Endodermal cell (in vitro differentiated cells): Measurements from ENCODE around the gene FOXQ1. TPM values are rescaled to one million over a fixed set of nuclear protein-coding genes. Genes with fewer than 3 reads are reported as not detected.

Experiments
- DNase-seq: peaks from one replicate; pipeline ENCODE4 v3.0.0-alpha.2; 2017
- H3K27ac ChIP-seq: 2 replicates; pipeline ENCODE4 v1.5.1; 2013; ENCODE audit warnings: mild to moderate bottlenecking, low read depth, low read length, moderate library complexity
- H3K27me3 ChIP-seq: 2 replicates; pipeline ENCODE4 v1.6.1; 2013; ENCODE audit warnings: mild to moderate bottlenecking, low read length, moderate library complexity; ENCODE audit not compliant: insufficient read depth, control insufficient read depth, poor library complexity, severe bottlenecking
- H3K36me3 ChIP-seq: 2 replicates; pipeline ENCODE4 v1.7.0; 2013; ENCODE audit warnings: mild to moderate bottlenecking, low read length, moderate library complexity; ENCODE audit not compliant: control insufficient read depth, insufficient read depth
- H3K4me1 ChIP-seq: one replicate; pipeline ENCODE4 v1.7.0; 2013; ENCODE audit warnings: low read length; ENCODE audit not compliant: control insufficient read depth, insufficient read depth
- H3K4me3 ChIP-seq: 2 replicates; pipeline ENCODE4 v1.5.1; 2013; ENCODE audit warnings: mild to moderate bottlenecking, low read length, moderate library complexity
- H3K9ac ChIP-seq: 2 replicates; pipeline ENCODE4 v1.6.1; 2013; ENCODE audit warnings: mild to moderate bottlenecking, low read length, moderate library complexity; ENCODE audit not compliant: poor library complexity, severe bottlenecking; ENCODE audit errors: extremely low read depth
- H3K9me3 ChIP-seq: 2 replicates; pipeline ENCODE4 v1.6.1; 2013; ENCODE audit warnings: mild to moderate bottlenecking, low read length, moderate library complexity; ENCODE audit not compliant: control insufficient read depth
- H3K27ac Mint-ChIP-seq: 2 replicates; pipeline ENCODE4 v1.8.0; 2020; ENCODE audit warnings: mixed read lengths
- H3K27me3 Mint-ChIP-seq: 2 replicates; pipeline ENCODE4 v1.8.0; 2021; ENCODE audit warnings: mild to moderate bottlenecking, mixed read lengths; ENCODE audit not compliant: insufficient read depth
- H3K36me3 Mint-ChIP-seq: 2 replicates; pipeline ENCODE4 v1.8.0; 2020; ENCODE audit warnings: low read depth, mixed read lengths
- H3K4me1 Mint-ChIP-seq: 2 replicates; pipeline ENCODE4 v1.8.0; 2020; ENCODE audit warnings: mixed read lengths
- H3K4me3 Mint-ChIP-seq: 2 replicates; pipeline ENCODE4 v1.8.0; 2020; ENCODE audit warnings: mild to moderate bottlenecking, moderate library complexity, mixed read lengths
- H3K9me3 Mint-ChIP-seq: 2 replicates; pipeline ENCODE4 v1.8.0; 2020; ENCODE audit warnings: mild to moderate bottlenecking, mixed read lengths
- WGBS, 2 experiments: methylation state at CpG; one replicate each; pipeline versions ENCODE4 v1.1.5 to v1.1.7; 2013; ENCODE audit warnings: missing lambda C conversion rate in 2 of 2, mixed read lengths in 1 of 2; ENCODE audit not compliant: insufficient coverage in 1 of 2, insufficient read length in 1 of 2; 5-methylcytosine and 5-hydroxymethylcytosine counted together
- total RNA-seq, 2 donors: library from RNA; stranded (reverse); fragmentation: NEBNext Ultra II Directional in 1 of 2; extraction: Animal tissue kit (Norgen Biotek cat#: 25700) in 1 of 2; gene quantifications; 2 replicates in 1 of 2; 3 replicates in 1 of 2; pipeline ENCODE4 v1.2.1, GENCODE V29; 2021
- TF ChIP-seq, protein P1 (sequence below): fragments of 200-600 bp; sonication (generic); conservative IDR thresholded peaks from 2 replicates; pipeline ENCODE4 v1.5.0; 2021; ENCODE audit warnings: antibody characterized with exemption, mild to moderate bottlenecking

The FOXQ1 gene
- total RNA-seq, 2 donors from 2014 or later, result 7.8 to 41.3 TPM

DNA sequence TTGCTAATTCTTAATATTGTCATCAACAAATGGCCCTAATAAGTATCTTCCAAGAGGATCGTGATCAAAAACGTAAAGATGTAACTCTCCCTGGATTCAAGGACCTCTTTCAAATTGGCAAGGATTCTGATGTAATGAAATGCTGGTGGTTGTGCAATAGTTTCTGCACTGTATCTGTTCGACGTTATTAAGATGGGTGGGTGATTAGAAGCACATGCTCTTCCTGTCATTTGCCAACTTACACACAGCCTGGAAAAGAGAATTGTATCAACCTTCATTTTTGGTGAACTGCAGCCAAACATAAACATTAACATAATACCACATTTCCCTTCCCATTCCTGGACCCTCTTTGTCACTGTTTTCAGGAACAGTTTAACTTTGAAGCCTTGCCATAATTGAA is 9.8 kb downstream of the FOXQ1 start:
- no peaks in the 10 kb centered on the region for H3K4me1 ChIP-seq
- WGBS, 2 experiments, result 50 to 71% methylated on average over 2 to 4 of the region's 4 CpGs
- Mint-ChIP-seq H3K4me3 (no peak overlapping the region), H3K27ac (no peak overlapping the region), H3K27me3 (peaks cover 20% of the 10 kb centered on the region), H3K36me3 (no peaks in the 10 kb centered on the region), H3K4me1 (peaks cover 8% of the 10 kb centered on the region), H3K9me3 (peaks cover 12% of the 10 kb centered on the region)
- no peak for DNase-seq
- TF ChIP-seq, protein P1, sequence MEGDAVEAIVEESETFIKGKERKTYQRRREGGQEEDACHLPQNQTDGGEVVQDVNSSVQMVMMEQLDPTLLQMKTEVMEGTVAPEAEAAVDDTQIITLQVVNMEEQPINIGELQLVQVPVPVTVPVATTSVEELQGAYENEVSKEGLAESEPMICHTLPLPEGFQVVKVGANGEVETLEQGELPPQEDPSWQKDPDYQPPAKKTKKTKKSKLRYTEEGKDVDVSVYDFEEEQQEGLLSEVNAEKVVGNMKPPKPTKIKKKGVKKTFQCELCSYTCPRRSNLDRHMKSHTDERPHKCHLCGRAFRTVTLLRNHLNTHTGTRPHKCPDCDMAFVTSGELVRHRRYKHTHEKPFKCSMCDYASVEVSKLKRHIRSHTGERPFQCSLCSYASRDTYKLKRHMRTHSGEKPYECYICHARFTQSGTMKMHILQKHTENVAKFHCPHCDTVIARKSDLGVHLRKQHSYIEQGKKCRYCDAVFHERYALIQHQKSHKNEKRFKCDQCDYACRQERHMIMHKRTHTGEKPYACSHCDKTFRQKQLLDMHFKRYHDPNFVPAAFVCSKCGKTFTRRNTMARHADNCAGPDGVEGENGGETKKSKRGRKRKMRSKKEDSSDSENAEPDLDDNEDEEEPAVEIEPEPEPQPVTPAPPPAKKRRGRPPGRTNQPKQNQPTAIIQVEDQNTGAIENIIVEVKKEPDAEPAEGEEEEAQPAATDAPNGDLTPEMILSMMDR, result no peak
- H3K9ac ChIP-seq, result no peak overlapping the region
- no peak overlapping the region for H3K4me3 ChIP-seq
- no peak overlapping the region for H3K27ac ChIP-seq
- no peaks in the 10 kb centered on the region for H3K36me3 ChIP-seq
- H3K9me3 ChIP-seq, result no peaks in the 10 kb centered on the region
- no peaks in the 10 kb centered on the region for H3K27me3 ChIP-seq

DNA sequence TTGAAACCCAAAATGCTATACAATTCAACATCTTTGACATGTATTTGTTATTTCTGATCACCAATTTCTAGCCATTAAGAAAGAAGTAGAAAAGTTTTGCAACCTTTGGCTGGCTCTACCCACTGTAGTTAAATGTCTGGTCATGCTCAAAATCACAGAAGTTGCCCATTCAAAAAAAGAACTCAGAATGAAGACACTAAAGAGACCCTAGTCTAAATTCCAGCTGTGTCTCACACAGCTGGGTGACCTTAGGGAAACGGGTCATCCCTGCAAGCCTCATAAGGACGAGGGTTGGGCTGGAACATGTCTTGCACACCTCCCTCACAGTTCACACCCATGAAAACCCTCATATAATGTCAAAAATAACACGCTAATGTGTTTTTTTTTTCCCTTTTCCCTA is 10.3 kb downstream of the FOXQ1 start:
- H3K4me1 ChIP-seq, result no peaks in the 10 kb centered on the region
- H3K9me3 ChIP-seq, result no peaks in the 10 kb centered on the region
- 86 to 87% methylated on average over 3 of the region's 3 CpGs for WGBS, 2 experiments
- H3K27me3 ChIP-seq, result no peaks in the 10 kb centered on the region
- TF ChIP-seq, protein P1, result no peak
- DNase-seq, result no peak
- no peak overlapping the region for H3K9ac ChIP-seq
- peaks cover 20% of the 10 kb centered on the region for H3K27me3 Mint-ChIP-seq
- H3K27ac ChIP-seq, result no peak overlapping the region
- H3K4me3 Mint-ChIP-seq, result no peak overlapping the region
- H3K27ac Mint-ChIP-seq, result no peak overlapping the region
- peaks cover 11% of the 10 kb centered on the region for H3K4me1 Mint-ChIP-seq
- H3K36me3 ChIP-seq, result no peaks in the 10 kb centered on the region
- no peak overlapping the region for H3K4me3 ChIP-seq
- peaks cover 12% of the 10 kb centered on the region for H3K9me3 Mint-ChIP-seq
- no peaks in the 10 kb centered on the region for H3K36me3 Mint-ChIP-seq

DNA sequence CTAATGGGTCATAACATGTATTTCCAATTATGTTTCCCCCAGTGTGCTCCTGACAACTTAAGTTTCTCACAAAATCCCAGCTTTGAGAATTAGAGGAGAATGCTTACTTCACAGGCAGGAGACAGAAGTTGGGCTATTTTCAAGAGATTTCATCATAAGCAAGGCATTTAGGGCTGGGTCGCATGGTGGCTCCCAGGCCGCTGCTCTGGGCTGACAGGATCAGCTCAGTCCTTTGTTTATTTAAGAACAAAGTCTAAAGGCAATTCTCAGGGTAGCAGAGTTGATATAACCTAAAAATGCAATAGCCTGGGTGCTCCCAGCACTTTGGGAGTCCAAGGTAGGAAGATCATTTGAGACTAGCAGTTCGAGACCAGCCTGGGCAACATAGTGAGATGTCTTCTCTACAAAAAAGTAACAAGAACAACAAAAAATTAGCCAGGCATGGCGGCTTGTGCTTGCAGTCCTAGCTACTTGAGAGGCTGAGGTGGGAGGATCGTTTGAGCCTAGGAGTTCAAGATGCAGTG is 10.9 kb downstream of the FOXQ1 start:
- H3K27ac Mint-ChIP-seq, result no peak overlapping the region

More for the DNA sequence above, 10.9 kb downstream of the FOXQ1 start:
- H3K4me1 Mint-ChIP-seq, result peaks cover 11% of the 10 kb centered on the region
- H3K4me3 ChIP-seq, result no peak overlapping the region
- H3K36me3 Mint-ChIP-seq, result no peaks in the 10 kb centered on the region
- H3K27ac ChIP-seq, result no peak overlapping the region
- no peak overlapping the region for H3K4me3 Mint-ChIP-seq
- no peak for DNase-seq
- peaks cover 8% of the 10 kb centered on the region for H3K9me3 Mint-ChIP-seq
- H3K9me3 ChIP-seq, result no peaks in the 10 kb centered on the region
- no peaks in the 10 kb centered on the region for H3K27me3 ChIP-seq
- TF ChIP-seq, protein P1, result no peak
- WGBS, 2 experiments, result 76 to 86% methylated on average over 3 to 5 of the region's 5 CpGs
- H3K36me3 ChIP-seq, result no peaks in the 10 kb centered on the region
- peaks cover 15% of the 10 kb centered on the region for H3K27me3 Mint-ChIP-seq
- H3K4me1 ChIP-seq, result no peaks in the 10 kb centered on the region
- H3K9ac ChIP-seq, result no peak overlapping the region
